Measurements from ENCODE around the gene BICC1.

The BICC1 gene

GRCh38 chr10:58546722-58547445 lies 34.2 kb downstream of the BICC1 start:
- TF ChIP-seq CTCF (IDR thresholded peaks at IDR 0.05): no peak
- H3K4me3 ChIP-seq (ENCODE audit: low read depth, low read length): no peak overlapping the region

GRCh38 chr10:58547963-58548362 lies 35.3 kb downstream of the BICC1 start:
- H3K9me3 ChIP-seq (ENCODE audit: control insufficient read depth, low read length): no peaks in the 10 kb centered on the region
- H3K9ac ChIP-seq: no peak overlapping the region
- H3K4me1 ChIP-seq: no peaks in the 10 kb centered on the region
- H2AFZ ChIP-seq: no peak overlapping the region
- H3K36me3 ChIP-seq (ENCODE audit: control insufficient read depth, insufficient read depth, low read length): no peaks in the 10 kb centered on the region
- no peaks in the 10 kb centered on the region for H3K79me2 ChIP-seq
- no peak for TF ChIP-seq CTCF (IDR thresholded peaks at IDR 0.05)
- no peak overlapping the region for H3K4me3 ChIP-seq (ENCODE audit: low read depth, low read length)
- no peak overlapping the region for H3K4me2 ChIP-seq (ENCODE audit: low read length)
- H3K27me3 ChIP-seq (ENCODE audit: control insufficient read depth, insufficient read depth, low read length): no peaks in the 10 kb centered on the region
- H3K27ac ChIP-seq: no peak overlapping the region

More at GRCh38 chr10:58546722-58547445, 34.2 kb downstream of the BICC1 start:
- H3K36me3 ChIP-seq (ENCODE audit: control insufficient read depth, insufficient read depth, low read length): no peaks in the 10 kb centered on the region
- no peak overlapping the region for H3K9ac ChIP-seq
- no peak overlapping the region for H3K27ac ChIP-seq
- no peaks in the 10 kb centered on the region for H3K79me2 ChIP-seq
- no peak overlapping the region for H2AFZ ChIP-seq
- H3K9me3 ChIP-seq (ENCODE audit: control insufficient read depth, low read length): no peaks in the 10 kb centered on the region
- no peak overlapping the region for H3K4me2 ChIP-seq (ENCODE audit: low read length)
- H3K4me1 ChIP-seq: no peaks in the 10 kb centered on the region
- no peaks in the 10 kb centered on the region for H3K27me3 ChIP-seq (ENCODE audit: control insufficient read depth, insufficient read depth, low read length)

- Histone ChIP-seq H3K9ac (no peak overlapping the region), H3K9me3 (ENCODE audit: control insufficient read depth, low read length) (no peaks in the 10 kb centered on the region), H3K27me3 (ENCODE audit: control insufficient read depth, insufficient read depth, low read length) (no peaks in the 10 kb centered on the region), H3K36me3 (ENCODE audit: control insufficient read depth, insufficient read depth, low read length) (no peaks in the 10 kb centered on the region), H3K4me1 (no peaks in the 10 kb centered on the region), H2AFZ (no peak overlapping the region), H3K79me2 (no peaks in the 10 kb centered on the region), H3K4me2 (ENCODE audit: low read length) (no peak overlapping the region), H3K27ac (no peak overlapping the region), H3K4me3 (ENCODE audit: low read depth, low read length) (no peak overlapping the region)
- no peak for TF ChIP-seq CTCF (IDR thresholded peaks at IDR 0.05)
Observed at GRCh38 chr10:58554316-58554715, 41.6 kb downstream of the BICC1 start.

- H3K79me2 ChIP-seq: no peaks in the 10 kb centered on the region
- no peak overlapping the region for H3K4me2 ChIP-seq (ENCODE audit: low read length)
- no peaks in the 10 kb centered on the region for H3K4me1 ChIP-seq
- no peaks in the 10 kb centered on the region for H3K27me3 ChIP-seq (ENCODE audit: control insufficient read depth, insufficient read depth, low read length)
- H2AFZ ChIP-seq: no peak overlapping the region
- TF ChIP-seq CTCF (IDR thresholded peaks at IDR 0.05): no peak
- H3K9me3 ChIP-seq (ENCODE audit: control insufficient read depth, low read length): no peaks in the 10 kb centered on the region
- no peak overlapping the region for H3K27ac ChIP-seq
- H3K36me3 ChIP-seq (ENCODE audit: control insufficient read depth, insufficient read depth, low read length): no peaks in the 10 kb centered on the region
- H3K4me3 ChIP-seq (ENCODE audit: low read depth, low read length): no peak overlapping the region
- H3K9ac ChIP-seq: no peak overlapping the region
Observed at GRCh38 chr10:58555170-58555929, 42.7 kb downstream of the BICC1 start.

All from parathyroid adenoma (tissue), 2 donors.